ENCODE measurements around the gene IPO8.

Gene IPO8

DNA sequence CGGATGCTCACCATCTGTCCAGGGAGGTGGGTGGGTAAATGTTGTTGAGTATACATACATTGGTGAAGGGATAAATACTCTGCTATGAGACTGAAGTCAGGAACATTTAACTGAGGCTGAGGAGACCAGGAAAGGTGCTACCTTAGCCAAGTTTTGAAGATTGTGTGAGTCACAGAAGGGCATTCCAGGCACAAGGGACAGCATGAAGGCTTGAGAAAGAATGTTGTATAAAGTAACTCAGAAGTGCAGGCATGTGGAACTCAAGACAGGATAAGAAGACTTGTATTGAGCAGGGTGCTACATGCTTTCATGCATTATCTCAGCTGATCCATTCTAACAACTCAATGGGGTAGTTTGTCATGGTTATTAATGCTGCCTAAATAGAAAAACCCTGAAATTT, 112.7 kb downstream of the IPO8 start:
- TF ChIP-seq, protein P1, sequence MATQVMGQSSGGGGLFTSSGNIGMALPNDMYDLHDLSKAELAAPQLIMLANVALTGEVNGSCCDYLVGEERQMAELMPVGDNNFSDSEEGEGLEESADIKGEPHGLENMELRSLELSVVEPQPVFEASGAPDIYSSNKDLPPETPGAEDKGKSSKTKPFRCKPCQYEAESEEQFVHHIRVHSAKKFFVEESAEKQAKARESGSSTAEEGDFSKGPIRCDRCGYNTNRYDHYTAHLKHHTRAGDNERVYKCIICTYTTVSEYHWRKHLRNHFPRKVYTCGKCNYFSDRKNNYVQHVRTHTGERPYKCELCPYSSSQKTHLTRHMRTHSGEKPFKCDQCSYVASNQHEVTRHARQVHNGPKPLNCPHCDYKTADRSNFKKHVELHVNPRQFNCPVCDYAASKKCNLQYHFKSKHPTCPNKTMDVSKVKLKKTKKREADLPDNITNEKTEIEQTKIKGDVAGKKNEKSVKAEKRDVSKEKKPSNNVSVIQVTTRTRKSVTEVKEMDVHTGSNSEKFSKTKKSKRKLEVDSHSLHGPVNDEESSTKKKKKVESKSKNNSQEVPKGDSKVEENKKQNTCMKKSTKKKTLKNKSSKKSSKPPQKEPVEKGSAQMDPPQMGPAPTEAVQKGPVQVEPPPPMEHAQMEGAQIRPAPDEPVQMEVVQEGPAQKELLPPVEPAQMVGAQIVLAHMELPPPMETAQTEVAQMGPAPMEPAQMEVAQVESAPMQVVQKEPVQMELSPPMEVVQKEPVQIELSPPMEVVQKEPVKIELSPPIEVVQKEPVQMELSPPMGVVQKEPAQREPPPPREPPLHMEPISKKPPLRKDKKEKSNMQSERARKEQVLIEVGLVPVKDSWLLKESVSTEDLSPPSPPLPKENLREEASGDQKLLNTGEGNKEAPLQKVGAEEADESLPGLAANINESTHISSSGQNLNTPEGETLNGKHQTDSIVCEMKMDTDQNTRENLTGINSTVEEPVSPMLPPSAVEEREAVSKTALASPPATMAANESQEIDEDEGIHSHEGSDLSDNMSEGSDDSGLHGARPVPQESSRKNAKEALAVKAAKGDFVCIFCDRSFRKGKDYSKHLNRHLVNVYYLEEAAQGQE (IDR thresholded peaks at IDR 0.05; ENCODE audit: low read depth): no peak
- peak; percentile 47; the same call in 1 of the 2 replicates for TF ChIP-seq TEAD4 (IDR thresholded peaks at IDR 0.05)

DNA sequence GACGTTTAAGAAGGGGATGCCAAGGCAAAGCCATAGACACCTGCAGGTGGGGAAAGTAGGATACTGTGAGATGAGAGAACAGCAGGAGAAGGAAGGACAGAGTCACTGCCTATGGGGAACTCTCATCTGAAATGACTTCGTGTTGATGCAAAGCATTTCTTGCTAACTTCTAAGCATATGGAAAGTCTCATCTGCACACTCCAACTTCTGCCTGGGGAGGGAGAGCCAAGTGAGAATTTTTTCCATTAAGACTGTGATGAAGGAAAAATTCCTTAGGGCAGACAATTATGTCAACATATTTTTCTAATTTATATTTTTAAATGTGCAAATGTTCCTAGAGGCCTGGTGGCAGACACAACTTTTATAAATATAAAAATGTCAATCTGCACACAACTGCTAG, 115.3 kb downstream of the IPO8 start:
- no peak for TF ChIP-seq TCF12 (IDR thresholded peaks at IDR 0.05; ENCODE audit: low read depth)
- no peak for TF ChIP-seq RAD21 (IDR thresholded peaks at IDR 0.05; ENCODE audit: low read depth)
- TF ChIP-seq CREB1 (IDR thresholded peaks at IDR 0.05; ENCODE audit: low read depth): no peak
- TF ChIP-seq NFIC (IDR thresholded peaks at IDR 0.05): no peak
- TF ChIP-seq TAF1 (IDR thresholded peaks at IDR 0.05; ENCODE audit: low read depth): no peak
- TF ChIP-seq, protein P1 (IDR thresholded peaks at IDR 0.05; ENCODE audit: low read depth): no peak
- TF ChIP-seq, protein P2, sequence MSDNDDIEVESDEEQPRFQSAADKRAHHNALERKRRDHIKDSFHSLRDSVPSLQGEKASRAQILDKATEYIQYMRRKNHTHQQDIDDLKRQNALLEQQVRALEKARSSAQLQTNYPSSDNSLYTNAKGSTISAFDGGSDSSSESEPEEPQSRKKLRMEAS (IDR thresholded peaks at IDR 0.05): no peak
- TF ChIP-seq, protein P3, sequence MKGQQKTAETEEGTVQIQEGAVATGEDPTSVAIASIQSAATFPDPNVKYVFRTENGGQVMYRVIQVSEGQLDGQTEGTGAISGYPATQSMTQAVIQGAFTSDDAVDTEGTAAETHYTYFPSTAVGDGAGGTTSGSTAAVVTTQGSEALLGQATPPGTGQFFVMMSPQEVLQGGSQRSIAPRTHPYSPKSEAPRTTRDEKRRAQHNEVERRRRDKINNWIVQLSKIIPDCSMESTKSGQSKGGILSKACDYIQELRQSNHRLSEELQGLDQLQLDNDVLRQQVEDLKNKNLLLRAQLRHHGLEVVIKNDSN (IDR thresholded peaks at IDR 0.05): no peak
- no peak for TF ChIP-seq TEAD4 (IDR thresholded peaks at IDR 0.05)
- TF ChIP-seq ZBTB7A (IDR thresholded peaks at IDR 0.05; ENCODE audit: low read depth): no peak
- TF ChIP-seq EP300 (IDR thresholded peaks at IDR 0.05; ENCODE audit: borderline replicate concordance): no peak
- no peak for TF ChIP-seq FOXM1 (IDR thresholded peaks at IDR 0.05; ENCODE audit: borderline replicate concordance, low read depth)
- TF ChIP-seq CEBPB (IDR thresholded peaks at IDR 0.05): no peak
- TF ChIP-seq YY1 (IDR thresholded peaks at IDR 0.05; ENCODE audit: low read depth): no peak
- TF ChIP-seq EGR1 (IDR thresholded peaks at IDR 0.05): no peak
